A549 (cell line): ENCODE results near the gene ALDH1B1. TPM values are rescaled to one million over a fixed set of nuclear protein-coding genes. Genes with fewer than 3 reads are reported as not detected.

Source experiments
- ATAC-seq, 2 experiments: fragments of 200-7000 bp in 1 of 2; fragments of >200 bp in 1 of 2; cut with Nextera tagmentation in 1 of 2; cut with Tn5 transposase in 1 of 2; 3 replicates each; pipeline versions ENCODE4 v1.8.0 to v1.9.1; 2018 to 2020; ENCODE audit warnings: mild to moderate bottlenecking in 1 of 2, moderate library complexity in 1 of 2
- CTCF ChIA-PET: fragments of 300-600 bp; sonication (Branson Sonifier 250); formaldehyde crosslinking; extraction: SDS; loops from one replicate; lab custom pipeline; 2021; ENCODE audit warnings: antibody characterized with exemption, inconsistent platforms; lab: Yijun Ruan, JAX
- POLR2A ChIA-PET: fragments of 350-600 bp; formaldehyde crosslinking; extraction: SDS; loops from one replicate; lab custom pipeline; 2021; ENCODE audit warnings: antibody characterized with exemption, inconsistent platforms; lab: Yijun Ruan, JAX
- DNase-seq, 2 experiments: peaks; one replicate each; pipeline versions ENCODE4 v3.0.0 to v3.0.0-alpha.2; 2011 to 2016; ENCODE audit warnings: low read depth in 1 of 2, low spot score in 1 of 2
- FAIRE-seq: peaks from 2 replicates; lab custom pipeline; 2011; peaks lifted over from hg19 to GRCh38; lab: Jason Lieb, UNC
- H3K27ac ChIP-seq, 2 experiments: fragments of >200 bp; sonication (Bioruptor Twin); formaldehyde crosslinking; 3 replicates each; pipeline ENCODE4 v1.5.1; 2016 to 2017
- H3K4me1 ChIP-seq: fragments of >200 bp; sonication (Bioruptor Twin); formaldehyde crosslinking; 3 replicates; pipeline ENCODE4 v1.6.1; 2016
- H3K4me2 ChIP-seq: fragments of >200 bp; sonication (Bioruptor Twin); formaldehyde crosslinking; 3 replicates; pipeline ENCODE4 v1.6.1; 2016
- H3K4me3 ChIP-seq: fragments of >200 bp; sonication (Bioruptor Twin); formaldehyde crosslinking; 3 replicates; pipeline ENCODE4 v1.5.1; 2016
- H3K9me3 ChIP-seq: fragments of >200 bp; sonication (Bioruptor Twin); formaldehyde crosslinking; 3 replicates; pipeline ENCODE4 v1.6.1; 2016
- CBX2 ChIP-seq: fragments of 200-600 bp; sonication (generic); IDR thresholded peaks from 2 replicates; pipeline ENCODE4 v1.6.1; 2016; ENCODE audit warnings: low read depth, mild to moderate bottlenecking, borderline replicate concordance
- CBX8 ChIP-seq: fragments of 200-600 bp; sonication (generic); IDR thresholded peaks from 2 replicates; pipeline ENCODE4 v1.6.1; 2016
- CHD4 ChIP-seq: fragments of 200-600 bp; sonication (generic); IDR thresholded peaks from 2 replicates; pipeline ENCODE4 v1.6.1; 2016; ENCODE audit warnings: antibody characterized with exemption, mild to moderate bottlenecking, borderline replicate concordance
- EHF ChIP-seq: fragments of 250-450 bp; sonication (Bioruptor Pico); IDR thresholded peaks from 2 replicates; pipeline ENCODE4 v1.5.0; 2020; ENCODE audit warnings: mild to moderate bottlenecking
- EP300 ChIP-seq, 2 experiments: fragments of >200 bp; sonication (Bioruptor Twin); formaldehyde crosslinking; IDR thresholded peaks; 2 replicates in 1 of 2; 3 replicates in 1 of 2; pipeline ENCODE4 v1.6.1; 2016 to 2017
- ESRRA ChIP-seq: fragments of 150-350 bp; IDR thresholded peaks from 2 replicates; pipeline ENCODE4 v1.6.1; 2014; ENCODE audit warnings: mild to moderate bottlenecking, low read length, borderline replicate concordance
- FOSB ChIP-seq: fragments of 250-450 bp; sonication (Bioruptor Pico); IDR thresholded peaks from 2 replicates; pipeline ENCODE4 v1.5.0; 2020; ENCODE audit warnings: mild to moderate bottlenecking, moderate library complexity
- FOSL2 ChIP-seq, 2 experiments: fragments of 450-650 bp in 1 of 2; fragments of >200 bp in 1 of 2; sonication (Bioruptor Twin) in 1 of 2; formaldehyde crosslinking; IDR thresholded peaks; 2 replicates each; pipeline versions ENCODE4 v1.5.0 to v1.6.1; 2016 to 2020; ENCODE audit warnings: mild to moderate bottlenecking in 1 of 2, moderate library complexity in 1 of 2
- GATA3 ChIP-seq: IDR thresholded peaks from 2 replicates; pipeline ENCODE4 v1.6.1; 2012; ENCODE audit warnings: borderline replicate concordance
- HEYL ChIP-seq: fragments of 250-450 bp; sonication (Bioruptor Pico); IDR thresholded peaks from 2 replicates; pipeline ENCODE4 v1.8.0; 2021; ENCODE audit warnings: mild to moderate bottlenecking, moderate library complexity
- JUNB ChIP-seq: fragments of >200 bp; sonication (Bioruptor Twin); formaldehyde crosslinking; IDR thresholded peaks from 2 replicates; pipeline ENCODE4 v1.6.1; 2016
- KDM1A ChIP-seq: fragments of 200-600 bp; sonication (generic); IDR thresholded peaks from 2 replicates; pipeline ENCODE4 v1.6.1; 2016; ENCODE audit warnings: low read depth, mild to moderate bottlenecking
- KDM5A ChIP-seq: fragments of 200-600 bp; sonication (generic); IDR thresholded peaks from 2 replicates; pipeline ENCODE4 v1.6.1; 2016; ENCODE audit warnings: antibody characterized with exemption, mild to moderate bottlenecking
- MAFK ChIP-seq: fragments of 450-650 bp; IDR thresholded peaks from 2 replicates; pipeline ENCODE4 v1.6.1; 2014; ENCODE audit not compliant: partially characterized antibody
- MYC ChIP-seq: IDR thresholded peaks from 2 replicates; pipeline ENCODE4 v1.6.1; 2012; ENCODE audit warnings: mild to moderate bottlenecking, inconsistent platforms, low read length, improper control_type of control experiment, borderline replicate concordance
- NFE2L2 ChIP-seq: fragments of 150-350 bp; conservative IDR thresholded peaks from 2 replicates; pipeline ENCODE4 v1.6.1; 2014; ENCODE audit warnings: low read length
- NPAS2 ChIP-seq: fragments of 250-450 bp; sonication (Bioruptor Pico); IDR thresholded peaks from 2 replicates; pipeline ENCODE4 v1.8.0; 2022; ENCODE audit warnings: mild to moderate bottlenecking, moderate library complexity, borderline replicate concordance
- NR3C1 ChIP-seq: fragments of >200 bp; sonication (Bioruptor Twin); formaldehyde crosslinking; IDR thresholded peaks from 3 replicates; pipeline ENCODE4 v1.6.1; 2017
- RAD21 ChIP-seq, 2 experiments: fragments of >200 bp in 1 of 2; sonication (Bioruptor Twin) in 1 of 2; formaldehyde crosslinking in 1 of 2; IDR thresholded peaks in 1 of 2; conservative IDR thresholded peaks in 1 of 2; 2 replicates in 1 of 2; 3 replicates in 1 of 2; pipeline ENCODE4 v1.6.1; 2012 to 2018; ENCODE audit warnings: inconsistent platforms in 1 of 2
- SREBF2 ChIP-seq: fragments of 450-650 bp; IDR thresholded peaks from 2 replicates; pipeline ENCODE4 v1.6.1; 2014; ENCODE audit warnings: mild to moderate bottlenecking, moderate library complexity
- TFCP2L1 ChIP-seq: fragments of 250-450 bp; sonication (Bioruptor Pico); IDR thresholded peaks from 2 replicates; pipeline ENCODE4 v1.5.0; 2021; ENCODE audit warnings: mild to moderate bottlenecking
- TP53 ChIP-seq: fragments of 250-450 bp; sonication (Bioruptor Pico); IDR thresholded peaks from 2 replicates; pipeline ENCODE4 v1.5.0; 2021; ENCODE audit warnings: mild to moderate bottlenecking, moderate library complexity
- ZC3H11A ChIP-seq: fragments of 450-650 bp; IDR thresholded peaks from 2 replicates; pipeline ENCODE4 v1.6.1; 2014; ENCODE audit warnings: antibody characterized with exemption, mild to moderate bottlenecking
- ZSCAN20 ChIP-seq: fragments of 250-450 bp; sonication (Bioruptor Pico); IDR thresholded peaks from 2 replicates; pipeline ENCODE4 v1.8.0; 2022; ENCODE audit warnings: mild to moderate bottlenecking, moderate library complexity
- WGBS: methylation state at CpG from one replicate; pipeline ENCODE4 v1.1.6; 2017; ENCODE audit errors: missing lambda C conversion rate; 5-methylcytosine and 5-hydroxymethylcytosine counted together
- polyA plus RNA-seq, 4 experiments: library from polyadenylated mRNA; depleted of rRNA in 3 of 4; stranded (reverse); fragments of >200 nt; fragmentation: RNase III in 1 of 4; extraction: RNeasy Plus Mini Kit Qiagen cat#74134 plus additional on column Dnase treatment in 1 of 4; gene quantifications; 2 replicates in 3 of 4; 3 replicates in 1 of 4; pipeline ENCODE4 v1.2.3, GENCODE V29; 2011 to 2017
- TF ChIP-seq, protein P1 (sequence below): IDR thresholded peaks from 2 replicates; pipeline ENCODE4 v1.6.1; 2012; ENCODE audit warnings: low read depth, borderline replicate concordance
- TF ChIP-seq, protein P2 (sequence below): fragments of >200 bp; sonication (Bioruptor Twin); formaldehyde crosslinking; IDR thresholded peaks from 2 replicates; pipeline ENCODE4 v1.6.1; 2016
- TF ChIP-seq, protein P3 (sequence below): fragments of 250-450 bp; sonication (Bioruptor Pico); IDR thresholded peaks from 2 replicates; pipeline ENCODE4 v1.5.0; 2020; ENCODE audit warnings: low read depth, mild to moderate bottlenecking, moderate library complexity
- TF ChIP-seq, protein P4 (sequence below): fragments of 450-650 bp; IDR thresholded peaks from 2 replicates; pipeline ENCODE4 v1.6.1; 2014; ENCODE audit warnings: antibody characterized with exemption

The ALDH1B1 gene
- polyA plus RNA-seq, 2 of the 4 experiments (the other 2 are of a cell fraction): 40.2 to 71.8 TPM

DNA sequence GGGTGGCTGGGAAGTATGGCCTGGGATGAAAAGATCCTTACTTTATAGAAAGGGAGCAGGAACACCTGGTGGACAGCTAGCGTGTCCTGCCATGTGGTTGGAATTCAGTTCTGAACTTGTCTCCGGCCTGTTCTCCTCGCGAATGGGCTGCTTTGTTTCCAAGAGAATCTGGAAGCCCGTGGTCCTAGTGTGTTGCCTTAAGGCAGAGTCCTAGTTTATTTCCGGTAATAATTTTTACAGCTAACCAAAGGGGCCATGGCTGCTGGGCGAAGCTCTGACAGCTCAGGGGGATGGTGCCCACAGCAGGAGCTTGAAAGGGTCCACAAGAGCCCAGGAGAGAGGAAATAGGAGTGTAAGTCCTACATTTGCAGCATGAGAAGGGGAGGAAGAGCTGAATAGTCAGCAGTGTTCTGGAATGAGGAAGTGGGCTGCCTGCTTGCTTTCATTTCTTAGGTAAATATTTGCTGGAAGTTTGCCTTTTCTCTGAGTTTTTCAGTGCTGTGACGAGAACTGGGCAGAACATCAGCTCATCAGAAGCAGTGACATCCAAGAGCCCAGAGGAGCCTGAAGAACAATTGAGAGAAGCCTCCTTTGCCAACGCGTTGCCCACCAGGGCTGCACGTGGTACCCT, 44.8 kb downstream of the ALDH1B1 start:
- TF ChIP-seq, protein P1, sequence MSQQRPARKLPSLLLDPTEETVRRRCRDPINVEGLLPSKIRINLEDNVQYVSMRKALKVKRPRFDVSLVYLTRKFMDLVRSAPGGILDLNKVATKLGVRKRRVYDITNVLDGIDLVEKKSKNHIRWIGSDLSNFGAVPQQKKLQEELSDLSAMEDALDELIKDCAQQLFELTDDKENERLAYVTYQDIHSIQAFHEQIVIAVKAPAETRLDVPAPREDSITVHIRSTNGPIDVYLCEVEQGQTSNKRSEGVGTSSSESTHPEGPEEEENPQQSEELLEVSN: 0 out of 2 replicates have a peak, but pooled peaks have one; percentile 40
- TF ChIP-seq, protein P2, sequence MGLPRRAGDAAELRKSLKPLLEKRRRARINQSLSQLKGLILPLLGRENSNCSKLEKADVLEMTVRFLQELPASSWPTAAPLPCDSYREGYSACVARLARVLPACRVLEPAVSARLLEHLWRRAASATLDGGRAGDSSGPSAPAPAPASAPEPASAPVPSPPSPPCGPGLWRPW: no peak
- 0 out of 5 replicates have a peak, but pooled peaks of 1 of the 2 experiments have one; percentile 1 for TF ChIP-seq RAD21 (conservative IDR thresholded peaks at IDR 0.05 in 1 of 2, IDR thresholded peaks at IDR 0.05 in 1 of 2)
- TF ChIP-seq MAFK: peak; percentile 15
- no peak for TF ChIP-seq ZC3H11A
- H3K4me2 ChIP-seq: peak overlapping the region; percentile 79
- CTCF ChIA-PET: interaction anchor here (0.8 to 1.3 kb wide), 4 partner anchors 9 to 184 kb away, joined by 3 to 5 read pairs (median 4); partner anchors contain the start of gene ANKRD18A

DNA sequence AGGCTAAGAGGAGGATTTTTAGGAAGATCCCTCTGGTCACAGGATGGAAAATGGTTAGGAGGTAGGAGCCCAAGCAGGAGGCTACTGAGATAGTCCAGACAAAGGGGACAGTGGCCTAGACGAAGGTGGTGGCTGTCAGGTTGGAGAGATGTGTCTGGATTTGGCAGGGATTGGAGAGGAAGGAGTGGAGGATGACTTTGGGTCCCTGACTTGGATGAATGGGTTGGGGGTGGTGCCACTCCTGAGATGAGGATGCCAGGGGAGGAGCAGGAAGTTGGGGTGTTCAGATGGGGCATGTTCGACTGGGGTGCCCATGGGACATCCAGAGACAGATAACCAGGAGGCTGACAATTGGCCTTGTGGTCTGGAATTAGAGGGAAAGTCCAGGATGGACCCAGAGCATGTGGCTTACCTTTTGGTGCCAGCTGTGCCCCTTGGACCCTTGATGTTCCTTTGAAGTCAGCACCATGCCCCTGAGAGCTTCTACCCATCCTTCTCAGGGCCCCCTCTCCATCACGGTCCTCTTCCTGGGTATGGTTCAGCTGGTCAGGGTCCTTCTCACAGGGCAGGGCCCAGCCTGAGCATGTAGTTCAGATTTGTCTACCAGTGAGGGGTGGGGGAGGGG, 46.9 kb downstream of the ALDH1B1 start:
- ChIA-PET CTCF (interaction anchor here (0.9 to 1.2 kb wide), 2 partner anchors 14 to 22 kb away, joined by 3 to 4 read pairs; no protein-coding TSS in a partner anchor), POLR2A (no interaction called here)
- Histone ChIP-seq H3K27ac (peak overlapping the region in 1 of 2 experiments; percentile 41; a peak in 1 of 6 replicates), H3K9me3 (peaks cover 8% of the 10 kb centered on the region; the same call in 2 of the 3 replicates), H3K4me1 (peaks cover 44% of the 10 kb centered on the region), H3K4me3 (no peak overlapping the region), H3K4me2 (no peak overlapping the region)
- TF ChIP-seq, protein P3, sequence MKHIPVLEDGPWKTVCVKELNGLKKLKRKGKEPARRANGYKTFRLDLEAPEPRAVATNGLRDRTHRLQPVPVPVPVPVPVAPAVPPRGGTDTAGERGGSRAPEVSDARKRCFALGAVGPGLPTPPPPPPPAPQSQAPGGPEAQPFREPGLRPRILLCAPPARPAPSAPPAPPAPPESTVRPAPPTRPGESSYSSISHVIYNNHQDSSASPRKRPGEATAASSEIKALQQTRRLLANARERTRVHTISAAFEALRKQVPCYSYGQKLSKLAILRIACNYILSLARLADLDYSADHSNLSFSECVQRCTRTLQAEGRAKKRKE (CRISPR knock-in tag): no peak
- TF ChIP-seq SREBF2 (no peak), FOSB (no peak), HEYL (no peak), NPAS2 (CRISPR knock-in tag) (no peak), CBX2 (no peak), EP300 (IDR thresholded peaks at IDR 0.05) (no peak), KDM1A (no peak), NFE2L2 (no peak), MYC (no peak), TP53 (CRISPR knock-in tag) (no peak), JUNB (no peak)
- no peak for FAIRE-seq
- WGBS: 90% methylated on average over 3 of the region's 3 CpGs
- ATAC-seq: no peak
- no peak for DNase-seq

More for the DNA sequence above, 44.8 kb downstream of the ALDH1B1 start:
- POLR2A ChIA-PET: interaction anchor here (1.2 kb wide), 1 partner anchor 183 kb away, joined by 4 read pairs; the partner anchor contains the start of gene ANKRD18A
- Histone ChIP-seq H3K9me3 (peaks cover 8% of the 10 kb centered on the region; the same call in 2 of the 3 replicates), H3K27ac (peak overlapping the region; percentile 80 to 86), H3K4me3 (peak overlapping the region; percentile 14; the same call in 1 of the 3 replicates), H3K4me1 (peaks cover 25% of the 10 kb centered on the region)
- peak; percentile 80 to 85 for ATAC-seq
- FAIRE-seq: no peak
- 47% methylated on average over 11 of the region's 11 CpGs for WGBS
- peak; percentile 64 to 79 for DNase-seq

DNA sequence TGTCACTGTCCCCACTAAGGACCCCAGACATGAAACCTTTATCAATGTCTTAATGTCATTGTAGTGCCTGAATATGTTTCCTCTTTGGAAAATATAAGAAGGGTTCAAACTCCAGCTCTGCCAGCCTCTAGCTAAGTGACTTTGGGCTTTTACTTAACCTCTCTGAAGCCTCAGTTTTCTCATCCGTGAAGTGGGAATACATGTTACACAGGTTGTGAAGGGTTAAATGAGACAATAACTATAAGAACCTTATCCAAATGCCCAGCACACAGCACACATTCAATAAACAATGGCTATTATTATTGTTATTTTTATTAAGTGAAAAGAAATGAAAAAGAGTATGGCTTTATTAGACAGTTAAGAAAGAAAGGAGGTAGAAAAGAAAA, 47.4 kb downstream of the ALDH1B1 start:
- ATAC-seq (no peak), DNase-seq (no peak), FAIRE-seq (no peak)
- ChIA-PET CTCF (interaction anchor here (0.9 to 1.2 kb wide), 2 partner anchors 14 to 23 kb away, joined by 3 to 4 read pairs; no protein-coding TSS in a partner anchor), POLR2A (no interaction called here)
- peaks cover 39% of the 10 kb centered on the region for H3K4me1 ChIP-seq
- no peak overlapping the region for H3K4me2 ChIP-seq
- H3K9me3 ChIP-seq: peaks cover 8% of the 10 kb centered on the region; the same call in 2 of the 3 replicates
- TF ChIP-seq TP53 (CRISPR knock-in tag) (no peak), CHD4 (no peak), HEYL (no peak), TFCP2L1 (CRISPR knock-in tag) (no peak), NFE2L2 (no peak), SREBF2 (no peak), EP300 (IDR thresholded peaks at IDR 0.05) (no peak), RAD21 (conservative IDR thresholded peaks at IDR 0.05 in 1 of 2, IDR thresholded peaks at IDR 0.05 in 1 of 2) (no peak), ESRRA (no peak), KDM5A (no peak), ZSCAN20 (CRISPR knock-in tag) (no peak), GATA3 (no peak), NR3C1 (no peak), FOSL2 (IDR thresholded peaks at IDR 0.05) (no peak), FOSL2 (CRISPR knock-in tag; IDR thresholded peaks at IDR 0.05) (no peak), CBX8 (no peak), ZC3H11A (no peak), EHF (CRISPR knock-in tag) (no peak)
- TF ChIP-seq, protein P4, sequence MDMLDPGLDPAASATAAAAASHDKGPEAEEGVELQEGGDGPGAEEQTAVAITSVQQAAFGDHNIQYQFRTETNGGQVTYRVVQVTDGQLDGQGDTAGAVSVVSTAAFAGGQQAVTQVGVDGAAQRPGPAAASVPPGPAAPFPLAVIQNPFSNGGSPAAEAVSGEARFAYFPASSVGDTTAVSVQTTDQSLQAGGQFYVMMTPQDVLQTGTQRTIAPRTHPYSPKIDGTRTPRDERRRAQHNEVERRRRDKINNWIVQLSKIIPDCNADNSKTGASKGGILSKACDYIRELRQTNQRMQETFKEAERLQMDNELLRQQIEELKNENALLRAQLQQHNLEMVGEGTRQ: no peak
- TF ChIP-seq, protein P1: no peak
- TF ChIP-seq, all 56 proteins: peak for 0
- Histone ChIP-seq H3K27ac (no peak overlapping the region), H3K4me3 (no peak overlapping the region)
- WGBS: 94% methylated on average over 1 of the region's 1 CpG
